KOPT-K1 (cell line): Measurements from ENCODE around the gene SLC22A3.
"Not testable (repeated sequence)": the region's sequence is repeated elsewhere in the genome, so short reads cannot be mapped to it uniquely, and the experiment has no call there.

Source experiments
- H3K27ac ChIP-seq: fragments of 200-600 bp; sonication (generic); 2 replicates; pipeline ENCODE4 v1.5.1; 2016; ENCODE audit warnings: antibody characterized with exemption, mild to moderate bottlenecking, low read depth, low read length; ENCODE audit not compliant: poor library complexity, severe bottlenecking
- H3K36me3 ChIP-seq: fragments of 200-600 bp; sonication (generic); 2 replicates; pipeline ENCODE4 v1.5.1; 2017; ENCODE audit warnings: antibody characterized with exemption, mild to moderate bottlenecking, low read length, moderate library complexity; ENCODE audit not compliant: insufficient read depth
- H3K9me3 ChIP-seq: fragments of 200-600 bp; sonication (generic); 2 replicates; pipeline ENCODE4 v1.5.1; 2017; ENCODE audit warnings: antibody characterized with exemption, low read length, mild to moderate bottlenecking; ENCODE audit not compliant: insufficient read depth, poor library complexity, severe bottlenecking

Gene SLC22A3

GRCh38 chr6:160353950-160354496 lies 5.8 kb downstream of the SLC22A3 start:
- H3K36me3 ChIP-seq, result no peaks in the 10 kb centered on the region
- H3K9me3 ChIP-seq, result no peaks in the 10 kb centered on the region
- H3K27ac ChIP-seq, result no peak overlapping the region

DNA sequence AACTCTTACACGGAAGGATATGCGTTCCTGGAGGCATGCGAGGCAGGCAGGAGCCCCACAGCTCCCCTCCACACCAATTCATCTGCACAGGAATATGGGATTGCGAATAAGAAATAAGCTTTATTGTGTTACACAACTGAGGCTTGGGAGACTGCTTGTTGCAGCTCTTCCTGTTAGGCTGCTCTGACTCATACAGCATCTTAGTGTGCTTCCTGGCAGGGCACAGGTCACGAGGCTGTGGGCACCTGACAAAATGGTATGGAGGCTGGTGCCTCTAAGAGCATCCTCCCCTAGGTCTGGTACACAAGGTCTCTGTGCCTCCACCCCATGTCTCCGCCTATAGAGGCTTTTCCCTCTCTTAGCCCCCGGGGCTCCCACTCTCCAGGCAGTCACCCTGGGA lies 6.8 kb downstream of the SLC22A3 start:
- no peak overlapping the region for H3K27ac ChIP-seq
- H3K9me3 ChIP-seq, result no peaks in the 10 kb centered on the region
- no peaks in the 10 kb centered on the region for H3K36me3 ChIP-seq

DNA sequence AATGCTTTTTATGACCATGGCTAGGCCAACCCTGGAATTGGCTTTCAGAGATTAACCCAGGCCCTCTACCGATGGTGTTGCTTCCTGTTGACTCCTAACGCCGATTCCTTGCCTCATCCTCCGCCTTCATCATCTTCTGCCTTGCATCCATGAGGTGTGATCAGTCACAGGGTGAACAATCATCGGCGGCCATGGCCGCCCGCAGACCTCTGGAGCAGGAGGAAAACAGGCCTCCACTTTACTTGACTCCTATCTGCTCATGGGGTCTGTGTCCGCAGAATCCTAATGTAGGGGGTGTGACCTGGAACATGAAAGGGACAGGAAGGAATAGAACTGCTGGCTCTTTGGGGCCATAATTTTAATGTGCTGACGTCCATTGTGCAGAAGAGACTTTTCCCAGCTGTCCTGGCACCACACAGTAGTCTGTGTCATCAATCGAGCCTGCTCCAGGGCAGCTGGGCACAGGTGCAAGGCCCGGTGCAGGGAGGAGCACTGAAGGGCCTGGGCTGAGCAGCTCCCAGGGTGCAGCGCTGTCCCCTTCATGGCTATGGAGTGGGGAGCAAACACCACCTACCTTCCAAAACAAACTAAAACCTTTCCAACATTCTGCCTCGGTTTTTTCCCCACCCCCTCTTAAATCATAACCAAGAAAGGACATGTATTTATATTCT lies 8.0 kb downstream of the SLC22A3 start:
- Histone ChIP-seq H3K27ac (no peak overlapping the region), H3K9me3 (no peaks in the 10 kb centered on the region), H3K36me3 (no peaks in the 10 kb centered on the region)

DNA sequence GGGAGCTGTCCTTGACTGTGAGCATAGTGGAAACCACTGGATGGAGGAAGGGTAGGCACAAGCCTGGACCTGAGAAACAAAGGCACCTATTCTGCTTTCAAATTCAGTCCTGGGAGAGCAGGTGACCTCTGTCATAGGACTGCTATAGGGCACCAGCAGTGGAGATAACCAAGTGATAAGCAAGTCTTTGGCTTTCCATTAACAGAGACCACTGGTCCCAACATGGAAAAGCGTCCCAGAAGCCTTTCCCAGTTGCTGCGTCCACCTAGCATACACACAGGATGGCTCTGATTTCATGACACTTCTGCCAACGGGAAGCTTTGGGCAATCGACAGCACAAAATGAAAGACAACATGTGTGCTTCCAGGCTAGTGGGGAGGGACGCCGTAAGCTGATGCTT lies 8.9 kb downstream of the SLC22A3 start:
- Histone ChIP-seq H3K36me3 (no peaks in the 10 kb centered on the region), H3K9me3 (no peaks in the 10 kb centered on the region), H3K27ac (no peak overlapping the region)

DNA sequence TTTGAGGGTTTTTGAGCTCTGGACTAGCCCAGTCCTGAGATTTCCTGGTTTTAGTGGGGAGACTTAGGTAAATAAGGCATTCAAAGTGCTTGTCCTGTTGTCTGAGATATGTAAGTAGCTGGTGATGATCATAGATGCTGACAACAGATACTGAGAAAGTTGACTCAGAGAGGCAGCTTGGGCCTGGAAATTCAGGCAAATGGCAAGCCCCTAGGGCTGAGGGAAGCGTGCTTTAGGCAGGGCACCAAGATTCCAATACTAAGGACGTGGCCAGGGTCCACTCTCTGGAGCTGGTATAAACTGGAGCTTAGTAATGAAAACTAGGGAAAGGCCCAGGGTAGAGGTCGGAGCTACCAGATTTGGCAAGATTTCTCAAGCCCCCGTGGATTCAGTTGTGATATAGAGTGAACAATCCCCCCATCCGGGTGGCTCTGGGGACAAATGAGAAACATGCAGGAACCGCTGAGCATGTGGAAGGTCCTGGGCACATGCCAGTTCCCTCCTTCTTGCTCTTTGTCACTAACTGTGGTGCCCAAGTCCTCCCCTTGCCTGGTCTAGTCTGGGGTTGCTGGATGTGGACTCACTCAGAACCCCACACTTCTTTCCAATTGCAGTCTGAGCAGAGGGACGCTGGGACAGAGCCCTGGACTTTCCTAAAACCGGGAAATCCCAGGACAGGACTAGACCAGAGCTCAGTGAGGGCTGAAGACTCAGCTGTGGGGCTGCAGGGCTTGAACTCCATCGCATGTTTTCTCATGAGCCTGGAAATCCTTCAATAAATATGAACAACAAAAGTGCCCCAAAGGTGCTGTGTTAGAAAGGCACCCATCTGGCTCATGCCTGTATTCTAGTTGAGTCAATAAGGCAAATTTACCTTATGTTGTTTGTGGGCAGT lies 10.3 kb downstream of the SLC22A3 start:
- Histone ChIP-seq H3K27ac (no peak overlapping the region), H3K36me3 (no peaks in the 10 kb centered on the region), H3K9me3 (no peaks in the 10 kb centered on the region)

DNA sequence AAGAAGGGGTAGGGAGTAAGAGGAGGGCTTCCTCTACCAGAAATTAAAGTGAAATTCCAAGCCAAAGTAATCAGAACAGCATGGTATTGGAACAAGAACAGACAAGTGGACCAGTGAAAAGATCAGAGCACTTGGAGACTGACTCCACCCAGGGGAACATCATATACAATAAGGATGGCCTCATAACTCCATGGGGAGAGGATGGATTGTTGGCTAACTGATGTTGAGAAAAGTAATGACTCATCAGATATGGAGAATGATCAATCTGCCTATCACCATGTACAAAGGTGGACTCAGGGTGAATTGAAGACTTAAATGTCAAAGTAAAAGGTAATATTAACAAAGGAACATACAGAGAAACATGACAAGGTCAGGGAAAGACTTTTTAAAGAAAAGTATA lies 12.8 kb downstream of the SLC22A3 start:
- Histone ChIP-seq H3K27ac (no peak overlapping the region), H3K36me3 (no peaks in the 10 kb centered on the region), H3K9me3 (no peaks in the 10 kb centered on the region)

DNA sequence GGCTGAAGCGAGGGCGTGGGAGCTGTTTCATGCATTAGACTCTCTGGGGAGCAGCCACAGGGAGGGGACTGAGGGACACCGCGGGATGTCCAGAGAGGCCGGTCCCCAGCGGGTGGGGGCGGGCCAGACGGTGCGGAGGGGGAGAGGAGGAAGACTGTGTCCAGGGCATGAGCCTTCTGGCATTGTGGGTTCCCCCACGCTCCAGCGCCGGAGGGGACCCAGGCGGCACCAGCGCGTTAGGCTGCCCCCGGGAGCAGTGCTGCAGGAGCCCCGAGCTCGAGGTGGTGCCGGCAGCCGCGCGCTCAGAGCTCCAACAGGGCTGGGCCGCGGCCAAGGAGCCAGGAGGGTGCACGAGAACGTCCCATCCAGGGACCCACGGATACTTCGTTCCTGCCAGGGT lies 14.4 kb downstream of the SLC22A3 start:
- Histone ChIP-seq H3K27ac (no peak overlapping the region), H3K9me3 (no peaks in the 10 kb centered on the region), H3K36me3 (no peaks in the 10 kb centered on the region)

- no peaks in the 10 kb centered on the region for H3K9me3 ChIP-seq
- H3K27ac ChIP-seq, result no peak overlapping the region
- H3K36me3 ChIP-seq, result no peaks in the 10 kb centered on the region
Measured at GRCh38 chr6:160363016-160363996, 15.1 kb downstream of the SLC22A3 start.

GRCh38 chr6:160365117-160365516 lies 16.9 kb downstream of the SLC22A3 start:
- H3K36me3 ChIP-seq, result no peaks in the 10 kb centered on the region
- no peaks in the 10 kb centered on the region for H3K9me3 ChIP-seq
- H3K27ac ChIP-seq, result no peak overlapping the region

GRCh38 chr6:160367798-160368547 lies 19.8 kb downstream of the SLC22A3 start:
- H3K9me3 ChIP-seq, result no peaks in the 10 kb centered on the region
- H3K27ac ChIP-seq, result no peak overlapping the region
- H3K36me3 ChIP-seq, result no peaks in the 10 kb centered on the region

DNA sequence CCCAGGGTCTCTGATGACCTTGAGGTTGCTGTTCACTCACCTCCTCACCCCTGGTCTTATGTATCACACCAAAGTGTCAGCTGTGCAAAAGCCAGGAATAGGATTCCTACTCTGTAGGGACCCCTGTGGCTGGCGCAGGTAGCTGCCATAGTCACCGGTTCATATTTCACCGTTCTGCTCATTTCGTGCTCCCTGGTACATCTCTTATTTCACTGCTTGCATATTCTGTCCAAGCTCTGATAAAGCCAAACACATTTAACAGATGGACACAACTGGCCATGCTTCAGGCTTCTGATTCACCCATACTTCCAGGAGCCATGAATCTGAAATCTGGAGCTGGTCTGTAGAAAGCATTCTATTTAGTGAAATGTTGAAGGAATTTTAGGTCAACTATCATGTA lies 20.5 kb downstream of the SLC22A3 start:
- Histone ChIP-seq H3K27ac (no peak overlapping the region), H3K9me3 (no peaks in the 10 kb centered on the region), H3K36me3 (no peaks in the 10 kb centered on the region)

- not testable (repeated sequence) for H3K36me3 ChIP-seq, H3K27ac ChIP-seq, H3K9me3 ChIP-seq
Measured at GRCh38 chr6:160373601-160374000, 25.4 kb downstream of the SLC22A3 start.

DNA sequence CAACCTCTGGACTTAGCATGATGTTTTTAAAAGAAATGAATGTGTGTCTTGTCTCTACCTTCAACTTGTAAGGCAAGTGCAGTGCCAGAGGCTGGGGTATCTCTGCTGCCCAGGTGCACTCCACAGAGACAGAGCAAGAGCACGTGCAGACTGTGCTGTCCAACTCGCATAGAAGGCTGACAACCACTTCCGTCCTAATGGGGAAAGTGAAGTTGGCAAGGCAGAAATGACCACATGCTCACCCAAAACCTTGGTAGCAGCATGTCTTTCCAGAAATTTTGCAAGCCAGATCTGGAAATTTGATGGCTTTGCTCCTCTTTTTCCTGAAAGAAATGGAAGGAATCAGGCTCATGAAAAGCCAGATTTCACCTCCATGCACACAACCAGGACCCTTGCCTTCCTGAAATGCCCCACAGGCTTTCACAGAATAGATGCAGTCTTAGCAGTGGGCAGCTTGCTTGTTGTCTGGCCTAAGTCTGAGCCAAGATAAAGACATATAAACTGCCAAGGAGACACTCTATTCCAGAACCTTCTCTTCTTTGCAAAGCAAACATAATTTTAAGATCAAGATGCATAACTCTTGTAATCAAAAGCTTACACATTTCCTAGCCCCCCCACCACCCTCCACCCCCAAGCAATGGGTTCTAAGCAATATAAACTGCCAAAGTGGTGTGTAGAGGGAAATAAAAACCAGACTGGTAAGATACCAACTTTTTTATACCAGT lies 26.8 kb downstream of the SLC22A3 start:
- Histone ChIP-seq H3K36me3 (no peaks in the 10 kb centered on the region), H3K27ac (no peak overlapping the region), H3K9me3 (no peaks in the 10 kb centered on the region)

DNA sequence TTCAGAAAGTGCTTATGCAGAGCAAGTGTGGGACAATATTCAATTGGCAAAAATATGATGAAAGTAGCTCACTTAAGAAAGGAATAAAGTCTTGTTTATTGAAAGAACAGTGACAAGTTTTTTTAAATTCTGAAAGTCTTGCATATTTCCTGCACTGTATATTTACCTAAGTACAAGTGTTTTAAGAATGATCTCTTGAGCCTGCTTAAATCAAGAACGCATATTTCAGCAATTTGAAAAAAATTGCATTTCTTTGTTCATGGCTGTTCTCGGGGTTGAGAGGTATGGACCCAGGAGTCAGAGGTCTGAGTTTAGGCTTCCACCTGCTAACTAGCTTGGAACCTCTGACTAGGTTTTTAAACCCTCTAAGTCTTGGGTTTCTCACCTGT lies 27.4 kb downstream of the SLC22A3 start:
- H3K27ac ChIP-seq, result no peak overlapping the region
- no peaks in the 10 kb centered on the region for H3K9me3 ChIP-seq
- no peaks in the 10 kb centered on the region for H3K36me3 ChIP-seq
